ENCODE data around the gene GFOD1.
A peak's percentile ranks its signal among the peaks of the same experiment; 100 is the strongest.
"Not testable (repeated sequence)": the region's sequence is repeated elsewhere in the genome, so short reads cannot be mapped to it uniquely, and the experiment has no call there.

The GFOD1 gene

GRCh38 chr6:13511141-13511571, 23.8 kb upstream of the GFOD1 start:
- DNase-seq, result not testable (repeated sequence)

DNA sequence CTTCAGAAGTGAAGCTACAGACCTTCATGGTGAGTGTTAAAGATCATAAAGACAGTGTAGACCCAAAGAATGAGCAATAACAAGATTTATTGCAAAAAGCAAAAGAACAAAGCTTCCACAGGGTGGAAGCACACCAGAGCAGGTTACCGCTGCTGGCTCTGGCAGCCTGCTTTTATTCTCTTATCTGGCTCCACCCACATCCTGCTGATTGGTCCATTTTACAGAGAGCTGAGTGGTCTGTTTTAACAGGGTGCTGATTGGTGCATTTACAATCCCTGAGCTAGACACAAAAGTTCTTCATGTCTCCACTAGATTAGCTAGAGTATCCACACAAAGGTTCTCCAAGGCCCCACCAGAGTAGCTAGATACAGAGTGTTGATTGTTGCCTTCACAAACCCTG, 23.0 kb upstream of the GFOD1 start:
- DNase-seq, result not testable (repeated sequence)

GRCh38 chr6:13508711-13509705, 21.6 kb upstream of the GFOD1 start:
- no peak for DNase-seq

- DNase-seq, result peak in 1 of 2 experiments; percentile 18
Observed at GRCh38 chr6:13507306-13507860, 20.0 kb upstream of the GFOD1 start.

GRCh38 chr6:13505345-13505734, 17.9 kb upstream of the GFOD1 start:
- no peak for DNase-seq

DNA sequence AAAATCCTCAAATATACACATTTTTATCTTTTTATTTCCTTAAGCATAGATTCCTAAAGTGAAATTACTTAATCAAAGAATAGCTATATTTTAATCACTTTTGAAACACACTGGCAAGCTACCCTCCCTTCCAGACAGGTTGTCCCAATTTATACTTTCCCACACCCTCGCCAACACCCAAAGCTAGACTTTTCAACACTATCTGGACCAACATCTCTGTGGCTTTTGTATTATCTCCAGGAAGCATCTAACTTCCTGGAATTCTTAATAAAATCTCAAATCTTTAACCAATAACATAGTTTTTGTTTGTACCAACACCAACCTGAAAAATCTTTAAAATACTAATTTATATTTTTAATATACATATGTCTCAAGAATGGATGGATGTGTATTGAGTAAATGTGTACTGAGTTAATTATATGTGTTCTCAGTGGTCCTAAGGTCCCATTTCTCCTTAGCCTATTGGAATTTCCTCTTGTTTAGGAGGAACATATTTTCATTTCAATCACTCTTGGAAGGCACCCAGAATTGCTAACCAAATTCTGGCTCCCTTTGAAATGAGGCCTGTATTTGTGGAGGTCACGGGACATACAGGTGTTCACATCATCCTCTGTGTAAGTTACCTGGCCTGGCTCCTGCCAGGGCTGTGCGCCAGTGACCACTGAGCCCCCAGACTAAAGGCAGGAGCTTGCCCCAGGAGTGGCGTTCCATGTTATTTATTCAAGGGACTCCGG, 17.4 kb upstream of the GFOD1 start:
- DNase-seq, result no peak

- no peak for DNase-seq
Observed at GRCh38 chr6:13500915-13501314, 13.5 kb upstream of the GFOD1 start.

DNA sequence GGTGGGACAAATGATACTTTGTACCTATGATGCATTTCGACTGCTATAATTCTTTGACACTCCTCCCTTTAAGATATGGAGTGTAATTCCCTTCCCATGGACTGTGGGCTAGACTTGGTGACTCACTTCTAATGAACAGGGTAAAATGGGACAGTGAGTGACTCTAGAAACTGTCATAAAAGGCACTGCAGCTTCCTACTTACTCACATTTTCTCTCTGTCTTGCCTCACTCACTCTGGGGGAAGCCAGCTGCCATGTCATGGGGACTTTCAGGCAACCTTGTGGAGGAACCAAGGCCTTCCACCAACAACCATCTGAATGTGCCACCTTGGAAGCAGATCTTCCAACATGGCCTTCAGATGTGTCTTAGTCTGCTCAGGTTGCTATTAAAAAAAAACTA, 12.9 kb upstream of the GFOD1 start:
- no peak for DNase-seq

- peak; percentile 15 to 44 for DNase-seq
Observed at GRCh38 chr6:13496513-13497190, 9.3 kb upstream of the GFOD1 start.

DNA sequence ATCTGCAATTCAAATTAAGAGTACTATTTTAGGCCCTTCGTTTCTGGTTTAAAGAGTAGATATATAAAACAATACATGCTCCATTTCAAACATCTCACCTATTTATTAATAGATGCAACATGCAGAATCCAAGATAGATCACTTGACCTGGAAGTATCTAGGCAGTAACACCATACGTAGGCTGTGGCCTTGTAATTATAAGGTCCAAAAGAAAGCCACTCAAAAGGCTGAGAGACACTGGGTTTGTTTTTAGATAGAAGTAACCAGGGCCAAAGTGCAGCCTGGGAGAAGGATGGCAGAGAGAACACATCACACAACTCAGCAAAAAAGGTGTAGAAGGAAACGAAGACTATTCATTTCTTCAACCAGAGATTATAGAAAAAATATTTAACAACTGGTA, 8.4 kb upstream of the GFOD1 start:
- no peak for DNase-seq

GRCh38 chr6:13495112-13495776, 7.8 kb upstream of the GFOD1 start:
- no peak for DNase-seq

GRCh38 chr6:13494137-13494536, 6.7 kb upstream of the GFOD1 start:
- no peak for DNase-seq

DNA sequence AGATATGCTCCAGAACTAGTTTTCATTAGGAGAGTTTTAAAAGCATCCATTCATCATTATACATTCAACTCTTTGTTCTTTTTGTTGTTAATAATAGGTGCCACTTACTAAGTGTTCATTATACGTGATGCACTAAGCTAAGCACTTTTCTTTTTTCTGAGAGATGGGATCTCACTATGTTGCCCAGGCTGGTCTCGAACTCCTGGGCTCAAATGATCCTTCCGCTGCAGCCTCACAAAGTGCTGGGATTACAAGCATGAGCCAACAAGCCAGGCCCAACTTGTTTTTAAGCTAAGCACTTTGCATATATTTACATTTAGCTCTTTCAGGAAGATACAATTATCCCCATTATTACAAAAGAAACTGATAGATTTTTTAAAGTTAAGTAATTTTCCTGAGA, 5.7 kb upstream of the GFOD1 start:
- DNase-seq, result no peak

- no peak for DNase-seq
Observed at GRCh38 chr6:13492357-13492756, 5.0 kb upstream of the GFOD1 start.

- no peak for DNase-seq
Observed at GRCh38 chr6:13491538-13491937, 4.1 kb upstream of the GFOD1 start.

DNA sequence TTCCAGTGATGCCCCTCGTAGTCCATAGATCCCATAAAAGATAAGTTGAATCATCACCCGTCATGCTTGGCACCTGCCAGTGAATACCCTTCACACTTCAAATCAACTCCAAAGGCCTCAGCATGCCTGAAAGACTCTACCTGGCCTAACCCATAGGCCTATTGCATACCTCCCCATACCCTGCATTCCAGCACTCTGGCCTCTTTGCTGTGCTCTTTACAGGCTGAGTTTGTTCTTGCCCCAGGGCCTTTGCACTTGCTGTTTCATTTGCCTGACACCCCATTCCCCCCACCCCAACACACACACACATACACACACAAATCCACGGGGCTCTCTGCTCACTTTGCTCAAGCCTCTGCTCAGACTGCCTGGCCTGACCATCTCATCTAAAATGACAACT, 3.0 kb upstream of the GFOD1 start:
- DNase-seq, result no peak

DNA sequence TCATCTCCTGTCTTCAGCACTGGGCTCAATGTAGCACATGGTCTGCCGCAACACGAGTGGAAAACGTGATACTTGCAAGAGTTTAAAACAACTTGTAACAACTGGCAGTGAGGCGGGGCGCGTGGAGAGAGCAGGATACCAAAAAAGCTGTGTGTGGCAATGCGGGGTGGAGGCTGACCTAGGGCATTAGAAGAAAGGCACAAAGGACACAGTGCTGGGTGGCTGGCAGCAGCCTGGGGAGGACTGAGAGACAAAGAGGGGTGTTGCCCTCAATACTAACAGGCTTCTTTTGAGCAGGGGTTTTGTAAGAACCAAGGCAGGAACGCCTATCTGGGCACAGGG, 1.5 kb upstream of the GFOD1 start:
- DNase-seq, result no peak

- no peak for DNase-seq
Observed at GRCh38 chr6:13488015-13488895, 855 bp upstream of the GFOD1 start.

- peak; percentile 50 to 52 for DNase-seq
Observed at GRCh38 chr6:13486679-13487121, 700 bp downstream of the GFOD1 start.

GRCh38 chr6:13485923-13486562, 1.4 kb downstream of the GFOD1 start:
- peak; percentile 58 to 73 for DNase-seq

GRCh38 chr6:13485303-13485702, 2.1 kb downstream of the GFOD1 start:
- DNase-seq, result no peak
